ENCODE data around the gene SYNDIG1.

- TF ChIP-seq EZH2 (IDR thresholded peaks at IDR 0.05; ENCODE audit: borderline replicate concordance, insufficient read depth, low read length, poor library complexity, severe bottlenecking), result no peak
- TF ChIP-seq REST (IDR thresholded peaks at IDR 0.05; ENCODE audit: borderline replicate concordance), result no peak
- TF ChIP-seq CTCF (IDR thresholded peaks at IDR 0.05; ENCODE audit: poor library complexity, severe bottlenecking), result no peak
Observed at GRCh38 chr20:24618739-24619138, 149.3 kb downstream of the SYNDIG1 start.
